Muscle layer of colon (tissue), 2 donors: Measurements from ENCODE around the gene PSMD9.

Source experiments
- H3K27ac ChIP-seq: one replicate; pipeline ENCODE4 v1.7.0; 2013; ENCODE audit warnings: low read depth, mild to moderate bottlenecking, low read length, moderate library complexity
- H3K27me3 ChIP-seq, 2 donors: one replicate each; pipeline ENCODE4 v1.7.0; 2013; ENCODE audit warnings: low read length in 2 of 2, mild to moderate bottlenecking in 2 of 2; ENCODE audit not compliant: insufficient read depth in 2 of 2, control insufficient read depth in 1 of 2
- H3K36me3 ChIP-seq: one replicate; pipeline ENCODE4 v1.7.0; 2013; ENCODE audit warnings: mild to moderate bottlenecking, low read length; ENCODE audit not compliant: insufficient read depth
- H3K4me1 ChIP-seq: one replicate; pipeline ENCODE4 v1.7.0; 2013; ENCODE audit warnings: mild to moderate bottlenecking, low read length; ENCODE audit not compliant: insufficient read depth
- H3K4me3 ChIP-seq, 2 donors: one replicate each; pipeline ENCODE4 v1.7.0; 2013; ENCODE audit warnings: low read length in 2 of 2, low read depth in 1 of 2, mild to moderate bottlenecking in 1 of 2, moderate library complexity in 1 of 2
- H3K9ac ChIP-seq: one replicate; pipeline ENCODE4 v1.7.0; 2013; ENCODE audit warnings: low read length
- H3K9me3 ChIP-seq: one replicate; pipeline ENCODE4 v1.7.0; 2013; ENCODE audit warnings: mild to moderate bottlenecking, low read length
- donor health status: abdominal sarcoma.
- donor health status: Adenocarcinoma of cecum.

PSMD9 gene

GRCh38 chr12:121946313-121947025 is 57.9 kb downstream of the PSMD9 start:
- H3K4me1 ChIP-seq = no peaks in the 10 kb centered on the region
- no peaks in the 10 kb centered on the region for H3K27me3 ChIP-seq
- no peak overlapping the region for H3K4me3 ChIP-seq
- no peak overlapping the region for H3K9ac ChIP-seq
- no peaks in the 10 kb centered on the region for H3K36me3 ChIP-seq
- H3K9me3 ChIP-seq = no peaks in the 10 kb centered on the region
- H3K27ac ChIP-seq = no peak overlapping the region

GRCh38 chr12:121947981-121948380 is 59.4 kb downstream of the PSMD9 start:
- Histone ChIP-seq H3K4me1 (no peaks in the 10 kb centered on the region), H3K4me3 (no peak overlapping the region)

GRCh38 chr12:121949648-121950397 is 61.2 kb downstream of the PSMD9 start:
- Histone ChIP-seq H3K9ac (no peak overlapping the region), H3K27ac (no peak overlapping the region)

More at GRCh38 chr12:121947981-121948380, 59.4 kb downstream of the PSMD9 start:
- H3K9ac ChIP-seq = no peak overlapping the region
- no peaks in the 10 kb centered on the region for H3K9me3 ChIP-seq
- H3K27me3 ChIP-seq = no peaks in the 10 kb centered on the region
- H3K27ac ChIP-seq = no peak overlapping the region
- H3K36me3 ChIP-seq = no peaks in the 10 kb centered on the region

GRCh38 chr12:121953117-121953692 is 64.6 kb downstream of the PSMD9 start:
- Histone ChIP-seq H3K36me3 (no peaks in the 10 kb centered on the region), H3K9me3 (no peaks in the 10 kb centered on the region), H3K4me3 (no peak overlapping the region), H3K4me1 (no peaks in the 10 kb centered on the region), H3K9ac (no peak overlapping the region), H3K27me3 (no peaks in the 10 kb centered on the region), H3K27ac (no peak overlapping the region)

More at GRCh38 chr12:121949648-121950397, 61.2 kb downstream of the PSMD9 start:
- Histone ChIP-seq H3K27me3 (no peaks in the 10 kb centered on the region), H3K4me1 (no peaks in the 10 kb centered on the region), H3K36me3 (no peaks in the 10 kb centered on the region), H3K4me3 (no peak overlapping the region), H3K9me3 (no peaks in the 10 kb centered on the region)

GRCh38 chr12:121953695-121954094 is 65.1 kb downstream of the PSMD9 start:
- Histone ChIP-seq H3K27me3 (no peaks in the 10 kb centered on the region), H3K4me1 (no peaks in the 10 kb centered on the region), H3K36me3 (no peaks in the 10 kb centered on the region), H3K9ac (no peak overlapping the region), H3K9me3 (no peaks in the 10 kb centered on the region), H3K4me3 (no peak overlapping the region), H3K27ac (no peak overlapping the region)

GRCh38 chr12:121955258-121956237 is 67.0 kb downstream of the PSMD9 start:
- Histone ChIP-seq H3K4me1 (no peaks in the 10 kb centered on the region), H3K9ac (no peak overlapping the region), H3K9me3 (no peaks in the 10 kb centered on the region), H3K27ac (no peak overlapping the region), H3K36me3 (no peaks in the 10 kb centered on the region), H3K27me3 (no peaks in the 10 kb centered on the region), H3K4me3 (no peak overlapping the region)

- no peaks in the 10 kb centered on the region for H3K36me3 ChIP-seq
Observed at GRCh38 chr12:121957861-121958515, 69.4 kb downstream of the PSMD9 start.

GRCh38 chr12:121958541-121959240 is 70.1 kb downstream of the PSMD9 start:
- Histone ChIP-seq H3K4me1 (no peaks in the 10 kb centered on the region), H3K27me3 (no peaks in the 10 kb centered on the region), H3K36me3 (no peaks in the 10 kb centered on the region), H3K9ac (no peak overlapping the region), H3K27ac (no peak overlapping the region), H3K4me3 (no peak overlapping the region), H3K9me3 (no peaks in the 10 kb centered on the region)

More at GRCh38 chr12:121957861-121958515, 69.4 kb downstream of the PSMD9 start:
- no peak overlapping the region for H3K4me3 ChIP-seq
- H3K27me3 ChIP-seq = no peaks in the 10 kb centered on the region
- H3K9me3 ChIP-seq = no peaks in the 10 kb centered on the region
- H3K4me1 ChIP-seq = no peaks in the 10 kb centered on the region
- H3K27ac ChIP-seq = no peak overlapping the region
- H3K9ac ChIP-seq = no peak overlapping the region

- H3K27ac ChIP-seq = no peak overlapping the region
- no peaks in the 10 kb centered on the region for H3K9me3 ChIP-seq
- no peak overlapping the region for H3K9ac ChIP-seq
- no peaks in the 10 kb centered on the region for H3K4me1 ChIP-seq
- no peaks in the 10 kb centered on the region for H3K36me3 ChIP-seq
- H3K27me3 ChIP-seq = no peaks in the 10 kb centered on the region
- H3K4me3 ChIP-seq = no peak overlapping the region
Observed at GRCh38 chr12:121960541-121960940, 72.0 kb downstream of the PSMD9 start.

GRCh38 chr12:121961195-121961879 is 72.7 kb downstream of the PSMD9 start:
- no peak overlapping the region for H3K9ac ChIP-seq
- no peaks in the 10 kb centered on the region for H3K4me1 ChIP-seq
- H3K4me3 ChIP-seq = no peak overlapping the region
- no peaks in the 10 kb centered on the region for H3K36me3 ChIP-seq
- no peak overlapping the region for H3K27ac ChIP-seq
- H3K9me3 ChIP-seq = no peaks in the 10 kb centered on the region
- no peaks in the 10 kb centered on the region for H3K27me3 ChIP-seq
